ENCODE results near the gene MEG3. TPM values are rescaled to one million over a fixed set of nuclear protein-coding genes. Genes with fewer than 3 reads are reported as not detected.

The MEG3 gene
- total RNA-seq, 4 donors from 2014 or later = 38.8 to 77.4 (median 52.7) TPM

DNA sequence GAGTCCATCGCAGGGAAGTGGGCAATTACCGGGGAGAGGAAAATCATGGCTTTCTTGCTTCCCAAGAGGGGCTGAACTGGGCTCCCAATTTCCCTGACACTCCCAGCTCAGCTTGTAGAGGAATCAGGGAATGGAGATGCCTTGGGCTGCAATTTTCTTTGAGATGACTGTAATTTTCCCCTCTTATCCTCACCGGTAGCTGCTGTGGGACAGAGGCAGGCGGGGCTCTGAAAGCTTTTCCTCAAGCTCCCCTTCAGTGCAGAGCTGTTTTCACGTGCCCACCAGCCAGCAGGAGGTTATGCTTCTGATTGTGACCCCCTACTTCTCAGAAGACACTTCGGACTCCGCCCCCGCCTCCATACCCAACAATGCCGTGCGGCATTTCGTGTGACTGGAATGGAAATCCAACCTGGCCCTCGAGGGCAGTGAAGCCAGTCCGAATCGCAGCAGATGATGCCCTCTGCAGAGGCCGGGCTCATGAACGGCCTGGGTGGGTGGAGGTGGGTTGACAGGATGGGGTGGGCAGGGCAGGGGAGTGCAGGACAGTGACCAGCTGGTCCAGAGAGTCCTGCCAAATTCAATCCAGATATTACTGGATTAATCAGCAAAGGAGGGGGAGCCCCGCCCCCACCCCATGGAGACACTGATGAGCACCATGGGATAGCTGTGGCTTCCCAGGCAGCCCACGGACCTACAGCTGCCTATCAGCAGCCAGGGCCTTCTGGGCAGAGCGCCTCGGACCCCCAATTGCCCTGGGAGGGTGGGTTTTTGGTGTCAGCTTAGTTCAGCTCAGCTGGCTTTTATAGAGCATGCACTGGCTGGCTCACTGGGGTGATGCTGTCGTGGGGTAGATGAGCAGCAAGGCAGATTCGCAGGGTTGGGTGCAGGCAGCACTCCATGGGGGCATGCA is 40.0 kb downstream of the MEG3 start:
- TF ChIP-seq, protein P1, sequence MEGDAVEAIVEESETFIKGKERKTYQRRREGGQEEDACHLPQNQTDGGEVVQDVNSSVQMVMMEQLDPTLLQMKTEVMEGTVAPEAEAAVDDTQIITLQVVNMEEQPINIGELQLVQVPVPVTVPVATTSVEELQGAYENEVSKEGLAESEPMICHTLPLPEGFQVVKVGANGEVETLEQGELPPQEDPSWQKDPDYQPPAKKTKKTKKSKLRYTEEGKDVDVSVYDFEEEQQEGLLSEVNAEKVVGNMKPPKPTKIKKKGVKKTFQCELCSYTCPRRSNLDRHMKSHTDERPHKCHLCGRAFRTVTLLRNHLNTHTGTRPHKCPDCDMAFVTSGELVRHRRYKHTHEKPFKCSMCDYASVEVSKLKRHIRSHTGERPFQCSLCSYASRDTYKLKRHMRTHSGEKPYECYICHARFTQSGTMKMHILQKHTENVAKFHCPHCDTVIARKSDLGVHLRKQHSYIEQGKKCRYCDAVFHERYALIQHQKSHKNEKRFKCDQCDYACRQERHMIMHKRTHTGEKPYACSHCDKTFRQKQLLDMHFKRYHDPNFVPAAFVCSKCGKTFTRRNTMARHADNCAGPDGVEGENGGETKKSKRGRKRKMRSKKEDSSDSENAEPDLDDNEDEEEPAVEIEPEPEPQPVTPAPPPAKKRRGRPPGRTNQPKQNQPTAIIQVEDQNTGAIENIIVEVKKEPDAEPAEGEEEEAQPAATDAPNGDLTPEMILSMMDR (IDR thresholded peaks at IDR 0.05; ENCODE audit: low read depth) = no peak

DNA sequence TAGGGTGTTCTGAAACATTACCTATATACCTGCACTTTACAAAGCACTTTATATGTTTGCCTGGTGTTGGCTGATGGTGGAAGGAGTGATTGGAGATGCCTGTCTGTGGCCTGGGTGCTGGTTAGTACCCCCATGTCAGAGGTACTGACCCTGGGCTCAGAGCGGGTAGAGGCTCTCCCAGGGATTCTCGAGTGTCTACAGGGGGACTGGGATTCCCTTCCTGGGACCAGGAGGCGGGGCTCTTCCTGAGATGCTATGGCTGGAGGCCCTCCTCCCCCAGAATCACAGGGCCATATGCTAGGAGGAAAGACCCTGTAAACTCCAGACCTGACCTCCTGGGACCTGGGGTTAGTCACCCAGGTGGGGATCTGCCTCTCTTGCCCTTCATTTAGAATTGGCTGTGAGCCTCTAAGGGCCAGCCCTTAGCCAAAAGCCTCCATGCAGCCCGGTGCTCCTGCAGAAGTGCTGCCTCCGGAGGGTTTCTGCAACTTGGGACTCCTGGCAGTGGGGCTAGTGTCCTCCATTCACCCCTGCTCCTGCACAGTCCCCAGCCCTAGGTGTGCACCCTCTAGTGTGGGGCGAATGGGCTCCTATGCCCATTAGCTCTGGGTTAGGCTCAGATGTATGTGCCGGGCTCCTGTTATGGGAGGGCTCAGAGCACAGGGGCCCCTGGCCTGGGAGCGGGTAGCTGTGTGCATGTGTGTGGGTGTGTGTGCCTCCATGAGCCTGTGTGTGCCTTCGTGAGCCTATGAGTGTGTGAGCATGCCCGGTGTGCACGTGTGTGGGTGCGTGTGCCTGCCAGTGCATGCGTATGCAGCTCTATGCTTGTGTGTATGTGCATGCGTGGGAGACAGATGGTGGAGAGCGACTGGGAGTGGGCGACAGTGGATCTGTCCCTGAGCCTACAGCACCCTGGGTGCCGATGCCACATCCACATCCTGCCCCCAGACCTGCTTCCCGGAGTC is 41.0 kb downstream of the MEG3 start:
- TF ChIP-seq, protein P1 (IDR thresholded peaks at IDR 0.05; ENCODE audit: low read depth) = no peak

DNA sequence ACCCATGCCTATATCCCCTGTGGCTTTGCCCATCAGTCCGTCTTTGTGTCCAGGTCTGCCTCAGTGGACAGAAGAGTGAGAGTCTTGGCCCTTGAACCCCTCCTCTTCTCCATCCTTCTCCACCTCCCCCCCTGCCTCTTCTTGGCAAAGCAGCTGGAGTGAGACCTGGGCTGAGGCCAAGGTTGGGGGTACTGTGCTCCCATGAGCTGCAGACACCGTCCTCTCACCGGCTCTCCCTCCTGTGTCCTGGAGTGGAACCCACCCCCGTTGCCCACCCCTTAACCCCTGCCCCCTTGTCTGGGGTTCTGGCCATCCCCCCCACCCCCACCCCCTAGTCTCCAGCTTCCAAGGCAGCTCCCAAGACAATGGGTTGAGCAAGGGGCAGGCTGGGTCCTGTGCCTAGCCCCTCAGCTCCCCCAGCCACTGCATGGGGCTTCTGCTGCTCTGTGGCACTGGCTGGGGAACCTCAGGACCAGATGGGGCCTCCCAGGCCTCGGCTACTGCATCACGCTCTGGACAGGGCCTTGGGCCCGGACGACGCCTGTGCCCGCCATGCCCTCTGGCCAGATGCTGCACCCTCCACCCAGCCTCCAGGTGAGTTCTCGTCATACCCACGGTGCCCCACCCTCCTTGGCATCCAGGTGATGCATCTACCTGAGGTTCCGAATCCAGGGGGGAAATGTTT is 41.9 kb downstream of the MEG3 start:
- TF ChIP-seq, protein P1 (IDR thresholded peaks at IDR 0.05; ENCODE audit: low read depth) = no peak

DNA sequence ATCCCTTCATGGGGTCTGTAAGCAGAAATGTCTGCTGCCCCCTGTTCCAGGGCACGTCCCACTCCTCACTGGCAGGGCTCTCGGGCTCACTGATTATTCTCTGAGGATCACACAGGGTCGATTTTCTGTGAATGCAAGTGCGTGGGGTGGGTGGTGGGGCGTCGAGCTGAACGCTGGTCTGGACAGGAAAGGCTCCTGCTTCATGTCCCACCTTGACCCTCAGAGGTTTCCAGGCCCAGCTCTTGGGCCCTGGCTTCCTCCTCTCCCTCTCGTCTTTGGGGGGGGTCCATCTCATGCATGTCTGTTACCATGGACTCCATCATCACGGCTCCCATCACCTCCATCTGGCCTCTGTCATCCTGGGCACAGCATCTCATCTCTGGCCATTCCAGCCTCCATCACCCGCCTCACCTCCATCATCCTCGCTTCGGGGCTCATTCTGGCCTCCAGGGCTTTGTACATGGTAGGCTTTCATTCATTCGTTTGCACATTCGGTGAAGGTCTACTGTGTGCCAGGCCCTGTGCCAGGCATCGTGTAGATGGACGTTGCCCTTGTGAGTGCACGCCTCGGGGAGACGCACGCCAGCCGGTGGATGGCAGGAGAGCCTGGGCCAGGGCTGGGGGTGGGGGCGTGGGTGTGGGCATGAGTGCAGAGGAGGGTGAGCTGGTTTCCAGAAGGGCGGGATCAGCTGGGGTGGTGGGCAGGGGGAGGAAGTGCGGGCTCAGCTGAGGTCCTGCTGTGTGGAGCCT is 42.9 kb downstream of the MEG3 start:
- TF ChIP-seq, protein P1 (IDR thresholded peaks at IDR 0.05; ENCODE audit: low read depth) = no peak

DNA sequence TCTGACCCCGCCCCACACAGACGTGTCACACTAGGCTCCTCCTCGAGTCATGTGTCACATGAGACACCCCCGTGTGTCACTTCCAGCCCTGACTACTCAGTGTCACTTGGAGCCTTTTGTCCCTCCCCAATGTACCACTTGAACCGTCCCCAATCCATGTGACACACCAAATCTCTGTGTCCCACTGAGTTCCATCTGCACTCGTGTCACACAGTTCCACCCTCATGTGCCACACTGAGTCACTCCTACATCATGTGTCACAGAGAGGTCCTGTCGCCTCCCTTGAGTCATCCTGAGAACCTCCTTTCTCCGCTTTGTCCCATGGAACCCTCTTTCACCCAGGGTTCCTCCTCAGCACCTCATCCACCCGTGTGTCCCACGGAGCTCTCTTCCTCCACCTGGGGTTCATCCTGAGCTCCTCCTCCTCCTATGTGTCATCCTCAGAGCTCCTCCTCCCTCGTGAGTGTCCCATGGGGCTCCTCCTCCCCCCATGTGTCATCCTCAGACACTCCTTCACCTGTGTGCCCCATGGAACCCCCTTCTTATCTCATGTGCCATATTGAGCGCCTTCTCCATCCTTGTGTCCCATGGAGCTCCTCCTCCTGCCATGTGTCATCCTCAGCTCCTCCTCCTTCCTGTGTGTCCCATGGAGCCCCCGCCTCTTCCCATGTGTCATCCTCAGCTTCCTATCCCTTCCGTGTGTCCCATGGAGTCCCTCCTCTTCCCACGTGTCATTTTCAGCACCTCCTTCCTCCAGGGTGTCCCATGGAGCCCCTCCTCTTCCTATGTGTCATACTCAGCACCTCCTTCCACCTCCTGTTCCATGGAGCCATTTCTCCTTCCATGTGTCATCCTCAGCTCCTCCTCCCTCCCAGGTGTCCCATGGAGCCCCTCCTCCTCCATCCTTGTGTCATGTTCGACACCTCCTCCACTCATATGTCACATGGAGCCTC is 45.6 kb downstream of the MEG3 start:
- TF ChIP-seq, protein P1 (IDR thresholded peaks at IDR 0.05; ENCODE audit: low read depth) = no peak

Data from subcutaneous adipose tissue (tissue), 4 donors.